K562 (cell line): ENCODE measurements around the gene USP31. TPM values are rescaled to one million over a fixed set of nuclear protein-coding genes. Genes with fewer than 3 reads are reported as not detected.

ENCODE experiments used
- ARID4B ChIP-seq: sonication (generic); formaldehyde crosslinking; IDR thresholded peaks from 2 replicates; pipeline ENCODE4 v1.8.0; 2022; ENCODE audit warnings: mild to moderate bottlenecking, missing genetic modification reagents
- ATF7 ChIP-seq: fragments of 450-650 bp; IDR thresholded peaks from 2 replicates; pipeline ENCODE4 v1.7.1; 2014; ENCODE audit warnings: mild to moderate bottlenecking, moderate library complexity
- CREB5 ChIP-seq: fragments of 250-450 bp; sonication (Bioruptor Pico); IDR thresholded peaks from 2 replicates; pipeline ENCODE4 v1.5.0; 2020; ENCODE audit warnings: mild to moderate bottlenecking
- CTBP1 ChIP-seq: fragments of 450-650 bp; IDR thresholded peaks from 2 replicates; pipeline ENCODE4 v1.6.1; 2016; ENCODE audit warnings: borderline replicate concordance
- E2F1 ChIP-seq: sonication (generic); formaldehyde crosslinking; IDR thresholded peaks from 2 replicates; pipeline ENCODE4 v1.8.1; 2023; ENCODE audit warnings: mild to moderate bottlenecking, missing genetic modification reagents, moderate library complexity
- FOXA3 ChIP-seq, 2 experiments: fragments of 450-650 bp in 1 of 2; sonication (generic) in 1 of 2; formaldehyde crosslinking; IDR thresholded peaks in 1 of 2; conservative IDR thresholded peaks in 1 of 2; 2 replicates each; pipeline versions ENCODE4 v1.4.0 to v1.8.0; 2020 to 2022; ENCODE audit warnings: mild to moderate bottlenecking in 2 of 2, missing genetic modification reagents in 1 of 2
- FOXK2 ChIP-seq, 2 experiments: fragments of 450-650 bp; IDR thresholded peaks in 1 of 2; conservative IDR thresholded peaks in 1 of 2; 2 replicates each; pipeline ENCODE4 v1.6.1; 2016; ENCODE audit warnings: low read depth in 2 of 2, mild to moderate bottlenecking in 1 of 2
- HMGXB4 ChIP-seq: sonication (generic); formaldehyde crosslinking; IDR thresholded peaks from 2 replicates; pipeline ENCODE4 v1.8.1; 2023; ENCODE audit warnings: mild to moderate bottlenecking, missing genetic modification reagents
- NFATC3 ChIP-seq: fragments of 450-650 bp; IDR thresholded peaks from 2 replicates; pipeline ENCODE4 v1.6.1; 2017; ENCODE audit warnings: mild to moderate bottlenecking
- NFE2L1 ChIP-seq: fragments of 450-650 bp; IDR thresholded peaks from 2 replicates; pipeline ENCODE4 v1.6.1; 2016; ENCODE audit warnings: missing genetic modification characterization, low read depth, mild to moderate bottlenecking, missing compliant biosample characterization, moderate library complexity, borderline replicate concordance
- PHF8 ChIP-seq: fragments of 200-600 bp; sonication (generic); IDR thresholded peaks from 2 replicates; pipeline ENCODE4 v1.6.1; 2012; ENCODE audit warnings: mixed run types, mild to moderate bottlenecking, inconsistent platforms, low read length, moderate library complexity, borderline replicate concordance
- TCF7 ChIP-seq: sonication (generic); IDR thresholded peaks from 2 replicates; pipeline ENCODE4 v1.6.1; 2016; ENCODE audit warnings: antibody characterized with exemption, borderline replicate concordance
- ZC3H4 ChIP-seq: sonication (generic); formaldehyde crosslinking; IDR thresholded peaks from 2 replicates; pipeline ENCODE4 v1.9.0; 2021; ENCODE audit warnings: missing genetic modification reagents, borderline replicate concordance
- ZNF217 ChIP-seq: sonication (generic); formaldehyde crosslinking; IDR thresholded peaks from 2 replicates; pipeline ENCODE4 v1.8.0; 2022; ENCODE audit warnings: mild to moderate bottlenecking, missing genetic modification reagents
- ZNF436 ChIP-seq: fragments of 250-450, 450-650 bp; sonication (Bioruptor Pico); formaldehyde crosslinking; IDR thresholded peaks from 2 replicates; pipeline ENCODE4 v1.7.0; 2020; ENCODE audit warnings: mild to moderate bottlenecking
- polyA plus RNA-seq, 8 experiments: library from polyadenylated mRNA; depleted of rRNA in 4 of 8; stranded (reverse) in 5 of 8; unstranded in 3 of 8; fragments of >200 nt; fragmentation: Nextera tagmentation in 2 of 8; fragmentation: Illumina TruSeq in 1 of 8; extraction: Ambion mirVana in 2 of 8; extraction: Trizol in 1 of 8; gene quantifications; 2 replicates each; pipeline versions ENCODE4 v1.2.1 to v1.2.3, GENCODE V29; 2011 to 2014; ENCODE audit warnings: inconsistent platforms in 1 of 8, missing spikeins in 1 of 8
- total RNA-seq, 7 experiments: library from RNA; depleted of rRNA in 6 of 7; stranded (reverse); fragments of >200 nt in 6 of 7; fragmentation: Illumina TruSeq in 2 of 7; extraction: Trizol in 2 of 7; gene quantifications; 2 replicates each; pipeline versions ENCODE4 v1.2.1 to v1.2.3, GENCODE V29; 2011 to 2021; ENCODE audit warnings: low replicate concordance in 1 of 7

USP31 gene
- total and polyA plus RNA-seq, 9 of the 15 experiments (the other 6 are each of a cell fraction or from before 2014, with no cell fraction given): 0.56 to 4.9 (median 2.9) TPM

- TF ChIP-seq E2F1 (CRISPR knock-in tag): no peak
- TF ChIP-seq ZC3H4 (CRISPR knock-in tag): no peak
- no peak for TF ChIP-seq FOXA3 (CRISPR knock-in tag; conservative IDR thresholded peaks at IDR 0.05 in 1 of 2, IDR thresholded peaks at IDR 0.05 in 1 of 2)
- 0 out of 2 replicates have a peak, but pooled peaks have one; percentile 27 for TF ChIP-seq HMGXB4 (CRISPR knock-in tag)
- TF ChIP-seq ARID4B (CRISPR knock-in tag): peak; percentile 80; the same call in 1 of the 2 replicates
- TF ChIP-seq CTBP1: peak; percentile 98; the same call in 1 of the 2 replicates
- TF ChIP-seq TCF7: no peak
- no peak for TF ChIP-seq PHF8
- no peak for TF ChIP-seq NFE2L1 (tag)
- TF ChIP-seq NFATC3: no peak
- TF ChIP-seq ZNF217 (CRISPR knock-in tag): no peak
- no peak for TF ChIP-seq FOXK2 (conservative IDR thresholded peaks at IDR 0.05 in 1 of 2, IDR thresholded peaks at IDR 0.05 in 1 of 2; ENCODE audit: low read depth in 2 of 2)
- TF ChIP-seq ATF7: peak; percentile 66
- TF ChIP-seq ZNF436 (CRISPR knock-in tag): no peak
- no peak for TF ChIP-seq CREB5 (CRISPR knock-in tag)
Measured at GRCh38 chr16:23149267-23149992, at the start of gene USP31 (continued).
